B cell (primary cell): ENCODE measurements around the gene RFX2. TPM values are rescaled to one million over a fixed set of nuclear protein-coding genes. Genes with fewer than 3 reads are reported as not detected.

Experiments used
- ATAC-seq: fragments of 200-7000 bp; cut with Tn5 transposase; one replicate; pipeline ENCODE4 v1.10.0; 2021; ENCODE audit warnings: low read depth, mild to moderate bottlenecking, moderate number of reproducible peaks, moderate library complexity
- CTCF ChIA-PET: fragments of 350-600 bp; sonication (Branson Sonifier 250); formaldehyde crosslinking; loops from one replicate; lab custom pipeline; 2021; ENCODE audit warnings: antibody characterized with exemption, inconsistent platforms; lab: Charles Lee
- POLR2A ChIA-PET: fragments of 350-600 bp; sonication (Branson Sonifier 250); formaldehyde crosslinking; loops from one replicate; lab custom pipeline; 2021; ENCODE audit warnings: antibody characterized with exemption; lab: Charles Lee
- DNase-seq: peaks from one replicate; pipeline ENCODE4 v3.0.0; 2013
- H2AFZ ChIP-seq: 2 replicates; pipeline ENCODE4 v1.6.1; 2012; ENCODE audit warnings: mild to moderate bottlenecking, low read depth, low read length; ENCODE audit not compliant: insufficient read depth, poor library complexity, severe bottlenecking
- H3K27ac ChIP-seq, 2 donors: 1 replicate in 1 of 2; 2 replicates in 1 of 2; pipeline ENCODE4 v1.5.1; 2012 to 2013; ENCODE audit warnings: low read length in 2 of 2, mild to moderate bottlenecking in 2 of 2, moderate library complexity in 1 of 2
- H3K27me3 ChIP-seq, 4 experiments: fragments of 200-600 bp in 1 of 4; sonication (generic) in 1 of 4; replicated peaks in 1 of 4; 1 replicate in 2 of 4; 2 replicates in 2 of 4; pipeline versions ENCODE4 v1.6.1 to v1.7.0; 2013 to 2016; ENCODE audit warnings: low read length in 3 of 4, mild to moderate bottlenecking in 2 of 4, mixed read lengths in 1 of 4, moderate library complexity in 1 of 4; ENCODE audit not compliant: insufficient read depth in 4 of 4, control insufficient read depth in 3 of 4; ENCODE audit errors: control extremely low read depth in 1 of 4
- H3K36me3 ChIP-seq, 2 experiments: replicated peaks in 1 of 2; 1 replicate in 1 of 2; 2 replicates in 1 of 2; pipeline versions ENCODE4 v1.6.1 to v1.7.1; 2013; ENCODE audit warnings: low read length in 1 of 2; ENCODE audit not compliant: insufficient read depth in 2 of 2, control insufficient read depth in 1 of 2; ENCODE audit errors: control extremely low read depth in 1 of 2, extremely low read depth in 1 of 2
- H3K4me1 ChIP-seq, 2 donors: fragments of 200-600 bp in 1 of 2; sonication (generic) in 1 of 2; 1 replicate in 1 of 2; 2 replicates in 1 of 2; pipeline versions ENCODE4 v1.5.1 to v1.6.1; 2013 to 2017; ENCODE audit warnings: low read length in 2 of 2; ENCODE audit not compliant: control insufficient read depth in 2 of 2, insufficient read depth in 2 of 2
- H3K4me2 ChIP-seq: replicated peaks from 2 replicates; pipeline ENCODE3; 2012; ENCODE audit warnings: mild to moderate bottlenecking, low read depth, low read length; ENCODE audit not compliant: poor library complexity, severe bottlenecking
- H3K4me3 ChIP-seq, 5 experiments: fragments of 200-600 bp in 1 of 5; sonication (generic) in 1 of 5; 1 replicate in 3 of 5; 2 replicates in 2 of 5; pipeline versions ENCODE4 v1.5.1 to v1.7.0; 2011 to 2016; ENCODE audit warnings: low read length in 4 of 5, mild to moderate bottlenecking in 4 of 5, low read depth in 2 of 5, control low read depth in 1 of 5, moderate library complexity in 1 of 5; ENCODE audit not compliant: insufficient read depth in 1 of 5; ENCODE audit errors: control extremely low read depth in 1 of 5, extremely low read depth in 1 of 5
- H3K79me2 ChIP-seq: fragments of 200-600 bp; sonication (generic); one replicate; pipeline ENCODE4 v1.6.0; 2016; ENCODE audit warnings: low read length; ENCODE audit not compliant: control insufficient read depth, insufficient read depth
- H3K9ac ChIP-seq: fragments of 200-600 bp; sonication (generic); 2 replicates; pipeline ENCODE4 v1.6.1; 2017; ENCODE audit warnings: mild to moderate bottlenecking, low read length, moderate library complexity
- H3K9me3 ChIP-seq, 3 donors: one replicate each; pipeline versions ENCODE4 v1.6.1 to v1.7.1; 2013; ENCODE audit warnings: low read length in 2 of 3; ENCODE audit not compliant: control insufficient read depth in 2 of 3, insufficient read depth in 1 of 3; ENCODE audit errors: control extremely low read depth in 1 of 3
- H4K20me1 ChIP-seq: 2 replicates; pipeline ENCODE4 v1.6.0; 2012; ENCODE audit warnings: mild to moderate bottlenecking, low read length; ENCODE audit not compliant: insufficient read depth, control insufficient read depth, poor library complexity, severe bottlenecking
- H3K27ac Mint-ChIP-seq: one replicate; pipeline ENCODE4 v1.8.0; 2021; ENCODE audit warnings: mixed read lengths
- H3K27me3 Mint-ChIP-seq: one replicate; pipeline ENCODE4 v1.8.0; 2021; ENCODE audit warnings: mixed read lengths
- H3K4me1 Mint-ChIP-seq: one replicate; pipeline ENCODE4 v1.8.0; 2021; ENCODE audit warnings: mixed read lengths
- H3K4me3 Mint-ChIP-seq: one replicate; pipeline ENCODE4 v1.8.0; 2021; ENCODE audit warnings: mixed read lengths
- H3K9me3 Mint-ChIP-seq: one replicate; pipeline ENCODE4 v1.8.0; 2022; ENCODE audit warnings: mixed read lengths; ENCODE audit not compliant: insufficient read depth
- EZH2 ChIP-seq: IDR thresholded peaks from 2 replicates; pipeline ENCODE4 v1.6.1; 2012; ENCODE audit warnings: borderline replicate concordance, low read depth, mild to moderate bottlenecking, moderate library complexity, low read length; ENCODE audit not compliant: insufficient read depth, poor library complexity, severe bottlenecking
- WGBS: methylation state at CpG from one replicate; pipeline ENCODE4 v1.1.5; 2013; ENCODE audit warnings: missing lambda C conversion rate; ENCODE audit not compliant: insufficient coverage; 5-methylcytosine and 5-hydroxymethylcytosine counted together
- intact Hi-C: fragments of 100-400 bp; cut with micrococcal nuclease; formaldehyde crosslinking; loops from one replicate; pipeline ENCODE4 v1.10.0; 2022
- polyA plus RNA-seq: library from polyadenylated mRNA; depleted of rRNA; stranded (reverse); fragments of >200 nt; gene quantifications from 2 replicates; pipeline ENCODE4 v1.2.3, GENCODE V29; 2012
- total RNA-seq, 2 donors: library from RNA; stranded (reverse); fragments of 120-200 nt in 1 of 2; gene quantifications; 1 replicate in 1 of 2; 2 replicates in 1 of 2; pipeline versions ENCODE4 v1.2.3 to v1.2.4, GENCODE V29; 2013 to 2022
- TF ChIP-seq, protein P1 (sequence below): fragments of 200-600 bp; IDR thresholded peaks from one replicate; pipeline ENCODE4 v1.8.0; 2022; ENCODE audit warnings: antibody characterized with exemption, mild to moderate bottlenecking

The RFX2 gene
- total and polyA plus RNA-seq, 2 donors (not counting 1 experiment from before 2014, with no cell fraction given), result 7.1 to 8.6 TPM

DNA sequence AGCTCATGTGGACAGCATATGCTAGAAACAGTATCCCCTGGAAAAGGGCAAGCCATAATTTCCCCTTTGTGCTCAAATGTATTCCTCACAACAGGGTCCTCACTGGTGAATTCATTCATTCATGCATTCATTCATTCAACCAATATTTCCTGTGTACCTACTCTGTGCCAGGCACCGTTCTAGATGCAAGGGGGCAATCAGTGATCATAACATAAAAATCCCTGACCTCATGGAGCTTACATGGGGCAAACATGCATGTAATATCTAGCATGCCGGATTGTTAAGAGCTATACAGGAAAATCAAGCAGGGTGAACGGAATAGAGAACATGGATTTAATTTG is 134.9 kb downstream of the RFX2 start:
- H3K4me1 ChIP-seq, result peaks cover 38 to 49% of the 10 kb centered on the region in 2 donors
- ChIA-PET POLR2A (no interaction called here), CTCF (interaction anchor here (1.5 kb wide), 1 partner anchor 14 kb away, joined by 6 read pairs; no protein-coding TSS in a partner anchor)
- no peaks in the 10 kb centered on the region for H3K27me3 ChIP-seq
- intact Hi-C loops, result loop anchor here (10.0 kb wide), 1 partner anchor 1001 kb away; no protein-coding TSS in a partner anchor
- TF ChIP-seq EZH2, result no peak
- TF ChIP-seq, protein P1, sequence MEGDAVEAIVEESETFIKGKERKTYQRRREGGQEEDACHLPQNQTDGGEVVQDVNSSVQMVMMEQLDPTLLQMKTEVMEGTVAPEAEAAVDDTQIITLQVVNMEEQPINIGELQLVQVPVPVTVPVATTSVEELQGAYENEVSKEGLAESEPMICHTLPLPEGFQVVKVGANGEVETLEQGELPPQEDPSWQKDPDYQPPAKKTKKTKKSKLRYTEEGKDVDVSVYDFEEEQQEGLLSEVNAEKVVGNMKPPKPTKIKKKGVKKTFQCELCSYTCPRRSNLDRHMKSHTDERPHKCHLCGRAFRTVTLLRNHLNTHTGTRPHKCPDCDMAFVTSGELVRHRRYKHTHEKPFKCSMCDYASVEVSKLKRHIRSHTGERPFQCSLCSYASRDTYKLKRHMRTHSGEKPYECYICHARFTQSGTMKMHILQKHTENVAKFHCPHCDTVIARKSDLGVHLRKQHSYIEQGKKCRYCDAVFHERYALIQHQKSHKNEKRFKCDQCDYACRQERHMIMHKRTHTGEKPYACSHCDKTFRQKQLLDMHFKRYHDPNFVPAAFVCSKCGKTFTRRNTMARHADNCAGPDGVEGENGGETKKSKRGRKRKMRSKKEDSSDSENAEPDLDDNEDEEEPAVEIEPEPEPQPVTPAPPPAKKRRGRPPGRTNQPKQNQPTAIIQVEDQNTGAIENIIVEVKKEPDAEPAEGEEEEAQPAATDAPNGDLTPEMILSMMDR, result no peak
- H4K20me1 ChIP-seq, result peaks cover 69% of the 10 kb centered on the region
- Mint-ChIP-seq H3K9me3 (no peaks in the 10 kb centered on the region), H3K27ac (peak overlapping the region; percentile 28), H3K4me3 (peak overlapping the region; percentile 97), H3K27me3 (no peaks in the 10 kb centered on the region), H3K4me1 (peaks cover 62% of the 10 kb centered on the region)
- peak overlapping the region; percentile 34 for H3K4me2 ChIP-seq
- WGBS, result 83% methylated on average over 1 of the region's 3 CpGs
- H3K4me3 ChIP-seq, result no peak overlapping the region
- no peak overlapping the region for H3K9ac ChIP-seq
- H3K36me3 ChIP-seq, result peaks cover 0 to 24% of the 10 kb centered on the region in 2 experiments
- DNase-seq, result no peak
- H3K79me2 ChIP-seq, result peaks cover 83% of the 10 kb centered on the region
- peak overlapping the region; percentile 11 to 38 for H3K27ac ChIP-seq
- no peak overlapping the region for H2AFZ ChIP-seq
- no peaks in the 10 kb centered on the region for H3K9me3 ChIP-seq
- ATAC-seq, result no peak

DNA sequence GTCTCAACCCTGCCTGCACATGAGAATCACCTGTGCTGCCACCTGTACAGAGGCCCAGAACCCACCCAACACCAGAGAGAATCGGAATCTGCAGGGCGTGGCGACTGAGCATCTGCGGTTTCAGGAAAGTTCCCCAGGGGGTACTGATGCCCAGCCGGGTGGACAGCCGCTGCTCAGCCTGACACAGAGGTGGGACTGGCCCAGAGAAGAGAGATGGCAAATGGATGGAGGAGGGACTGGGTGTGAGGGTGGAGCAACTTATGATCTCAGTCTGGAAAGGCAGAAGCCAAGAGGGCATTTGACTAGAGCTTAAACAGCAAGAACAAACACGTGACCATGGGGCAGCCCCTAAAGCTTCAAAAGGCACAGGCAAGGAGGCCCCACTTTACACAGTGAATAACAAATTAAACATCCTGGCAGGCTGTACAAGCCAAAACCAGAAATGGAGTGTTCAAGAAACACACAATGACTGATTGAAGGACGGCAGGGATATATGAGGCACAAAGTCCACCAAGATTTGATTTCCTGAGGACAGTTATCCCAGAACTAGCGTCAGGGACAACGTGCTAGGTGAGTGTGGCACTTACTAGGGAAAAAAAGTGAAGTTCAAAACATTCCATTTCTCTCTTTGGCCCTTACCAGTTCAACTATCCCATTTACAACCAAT is 135.4 kb downstream of the RFX2 start:
- no peaks in the 10 kb centered on the region for H3K27me3 Mint-ChIP-seq
- intact Hi-C loops, result loop anchor here (10.0 kb wide), 1 partner anchor 1000 kb away; no protein-coding TSS in a partner anchor
- peaks cover 74% of the 10 kb centered on the region for H4K20me1 ChIP-seq

More for the DNA sequence above, 135.4 kb downstream of the RFX2 start:
- Histone ChIP-seq H3K4me1 (peaks cover 38 to 49% of the 10 kb centered on the region in 2 donors), H3K36me3 (peaks cover 0 to 24% of the 10 kb centered on the region in 2 experiments), H2AFZ (no peak overlapping the region), H3K9me3 (no peaks in the 10 kb centered on the region), H3K27ac (peak overlapping the region; percentile 11 to 38), H3K79me2 (peaks cover 89% of the 10 kb centered on the region), H3K27me3 (no peaks in the 10 kb centered on the region), H3K9ac (no peak overlapping the region), H3K4me2 (peak overlapping the region; percentile 34), H3K4me3 (no peak overlapping the region)
- Mint-ChIP-seq H3K9me3 (no peaks in the 10 kb centered on the region), H3K27ac (peak overlapping the region; percentile 85), H3K4me1 (peaks cover 67% of the 10 kb centered on the region), H3K4me3 (peak overlapping the region; percentile 97)
- ATAC-seq (no peak), DNase-seq (peak; percentile 52)
- TF ChIP-seq, protein P1, result no peak
- no peak for TF ChIP-seq EZH2
- ChIA-PET CTCF (interaction anchor here (1.5 kb wide), 1 partner anchor 14 kb away, joined by 6 read pairs; no protein-coding TSS in a partner anchor), POLR2A (no interaction called here)
- 72% methylated on average over 10 of the region's 10 CpGs for WGBS
